HEK293T (cell line): Measurements from ENCODE around the gene CADPS.

ENCODE experiments used
- CTCF ChIA-PET: fragments of 350-600 bp; formaldehyde crosslinking; extraction: SDS; loops from one replicate; lab custom pipeline; 2021; ENCODE audit warnings: antibody characterized with exemption, inconsistent platforms; lab: Yijun Ruan, JAX
- POLR2A ChIA-PET: fragments of 350-600 bp; formaldehyde crosslinking; extraction: SDS; loops from one replicate; lab custom pipeline; 2020; ENCODE audit warnings: antibody characterized with exemption, inconsistent platforms; lab: Yijun Ruan, JAX
- DNase-seq: peaks from one replicate; pipeline ENCODE4 v3.0.0; 2012; ENCODE audit warnings: mixed read lengths; ENCODE audit errors: extremely low spot score
- ARNT ChIP-seq: fragments of 450-650 bp; IDR thresholded peaks from 2 replicates; pipeline ENCODE4 v1.6.1; 2017; ENCODE audit warnings: mild to moderate bottlenecking
- BHLHE40 ChIP-seq: fragments of 450-650 bp; IDR thresholded peaks from 2 replicates; pipeline ENCODE4 v1.6.1; 2016; ENCODE audit warnings: mild to moderate bottlenecking, moderate library complexity, borderline replicate concordance
- CTBP1 ChIP-seq: fragments of 450-650 bp; IDR thresholded peaks from 2 replicates; pipeline ENCODE4 v1.6.1; 2016; ENCODE audit warnings: borderline replicate concordance
- ELF4 ChIP-seq: fragments of 450-650 bp; IDR thresholded peaks from 2 replicates; pipeline ENCODE4 v1.6.1; 2017; ENCODE audit warnings: antibody characterized with exemption
- FOXA1 ChIP-seq: fragments of 450-650 bp; IDR thresholded peaks from 2 replicates; pipeline ENCODE4 v1.6.1; 2016; ENCODE audit warnings: mild to moderate bottlenecking
- FOXK2 ChIP-seq: fragments of 450-650 bp; IDR thresholded peaks from 2 replicates; pipeline ENCODE4 v1.6.1; 2016; ENCODE audit warnings: mild to moderate bottlenecking
- FOXM1 ChIP-seq: fragments of 450-650 bp; IDR thresholded peaks from 2 replicates; pipeline ENCODE4 v1.6.1; 2017; ENCODE audit warnings: mild to moderate bottlenecking, borderline replicate concordance
- HDGF ChIP-seq: fragments of 450-650 bp; IDR thresholded peaks from 2 replicates; pipeline ENCODE4 v1.6.1; 2017; ENCODE audit warnings: antibody characterized with exemption, borderline replicate concordance
- L3MBTL2 ChIP-seq: fragments of 450-650 bp; conservative IDR thresholded peaks from 2 replicates; pipeline ENCODE4 v1.6.1; 2016; ENCODE audit warnings: mild to moderate bottlenecking
- LEF1 ChIP-seq: fragments of 450-650 bp; IDR thresholded peaks from 2 replicates; pipeline ENCODE4 v1.6.1; 2017; ENCODE audit warnings: mild to moderate bottlenecking, borderline replicate concordance
- NFRKB ChIP-seq: fragments of 450-650 bp; IDR thresholded peaks from 2 replicates; pipeline ENCODE4 v1.6.1; 2016; ENCODE audit warnings: mild to moderate bottlenecking, moderate library complexity
- SP1 ChIP-seq: fragments of 450-650 bp; IDR thresholded peaks from 2 replicates; pipeline ENCODE4 v1.6.1; 2017
- SUZ12 ChIP-seq: fragments of 450-650 bp; IDR thresholded peaks from 2 replicates; pipeline ENCODE4 v1.6.1; 2016; ENCODE audit warnings: mild to moderate bottlenecking
- TARDBP ChIP-seq: fragments of 450-650 bp; IDR thresholded peaks from 2 replicates; pipeline ENCODE4 v1.6.1; 2016
- ZNF384 ChIP-seq: fragments of 450-650 bp; IDR thresholded peaks from 2 replicates; pipeline ENCODE4 v1.6.1; 2016
- TF ChIP-seq, protein P1 (sequence below): fragments of 450-650 bp; IDR thresholded peaks from 2 replicates; pipeline ENCODE4 v1.6.1; 2016

CADPS gene

DNA sequence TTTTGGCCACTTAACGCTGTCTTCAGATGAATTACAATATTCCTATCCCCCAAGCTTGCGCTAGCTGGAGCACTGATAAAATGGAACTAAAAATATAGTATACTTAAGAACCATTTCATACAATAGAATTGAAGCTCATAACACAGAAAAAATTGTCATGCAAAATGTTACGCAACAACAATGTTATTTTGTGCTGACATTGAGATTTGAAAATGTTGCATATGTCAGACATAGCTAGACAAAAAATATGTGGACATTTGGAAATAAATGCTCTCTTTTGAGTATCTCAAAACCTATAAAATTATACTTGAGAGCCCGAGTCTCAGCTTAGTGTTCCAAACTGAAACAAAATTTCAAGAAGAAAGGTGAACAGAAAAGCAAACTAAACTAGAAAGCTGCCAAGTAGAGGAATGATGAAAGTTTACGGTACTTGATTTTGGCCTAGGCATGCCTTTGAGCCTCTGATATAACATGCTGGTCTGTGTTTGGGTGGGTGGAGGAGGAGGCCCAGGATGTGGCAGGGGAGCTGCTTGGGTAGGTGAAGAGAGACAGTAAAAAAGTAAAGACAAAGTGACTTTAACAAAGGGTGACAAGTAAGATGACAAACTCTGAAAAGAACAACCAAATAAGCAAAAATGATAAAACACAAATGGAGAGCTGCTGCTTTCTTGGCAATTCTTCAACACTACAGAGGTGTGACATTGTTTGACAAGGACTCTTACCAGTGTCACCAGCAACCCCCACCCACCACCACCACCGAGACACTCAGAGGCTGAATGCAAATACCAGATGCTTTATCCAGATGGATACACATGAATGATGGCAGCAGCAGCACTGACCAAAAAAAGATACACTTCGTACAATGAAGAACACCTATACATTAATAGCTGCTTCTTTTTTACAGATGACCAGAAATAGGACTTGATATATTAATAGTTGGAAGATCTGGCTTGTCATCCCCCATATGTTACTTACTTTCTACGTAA lies 372.6 kb downstream of the CADPS start:
- DNase-seq: no peak
- TF ChIP-seq ARNT: no peak
- TF ChIP-seq ELF4: no peak
- ChIA-PET CTCF (no interaction called here), POLR2A (interaction anchor here (0.6 kb wide), 1 partner anchor 931 kb away, joined by 3 read pairs; no protein-coding TSS in a partner anchor)

GRCh38 chr3:62501289-62501668 lies 373.9 kb downstream of the CADPS start:
- ChIA-PET CTCF (no interaction called here), POLR2A (no interaction called here)
- TF ChIP-seq CTBP1 (no peak), ZNF384 (no peak), L3MBTL2 (no peak), ARNT (no peak), TARDBP (no peak), BHLHE40 (no peak), FOXA1 (no peak), HDGF (no peak), FOXM1 (no peak), FOXK2 (no peak)
- TF ChIP-seq, protein P1, sequence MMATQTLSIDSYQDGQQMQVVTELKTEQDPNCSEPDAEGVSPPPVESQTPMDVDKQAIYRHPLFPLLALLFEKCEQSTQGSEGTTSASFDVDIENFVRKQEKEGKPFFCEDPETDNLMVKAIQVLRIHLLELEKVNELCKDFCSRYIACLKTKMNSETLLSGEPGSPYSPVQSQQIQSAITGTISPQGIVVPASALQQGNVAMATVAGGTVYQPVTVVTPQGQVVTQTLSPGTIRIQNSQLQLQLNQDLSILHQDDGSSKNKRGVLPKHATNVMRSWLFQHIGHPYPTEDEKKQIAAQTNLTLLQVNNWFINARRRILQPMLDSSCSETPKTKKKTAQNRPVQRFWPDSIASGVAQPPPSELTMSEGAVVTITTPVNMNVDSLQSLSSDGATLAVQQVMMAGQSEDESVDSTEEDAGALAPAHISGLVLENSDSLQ: no peak
- no peak for DNase-seq

GRCh38 chr3:62500556-62501288 lies 374.5 kb downstream of the CADPS start:
- DNase-seq: no peak
- ChIA-PET POLR2A (no interaction called here), CTCF (no interaction called here)
- TF ChIP-seq NFRKB (no peak), ZNF384 (no peak), FOXM1 (no peak), FOXA1 (no peak), CTBP1 (no peak), LEF1 (no peak), SP1 (no peak), FOXK2 (no peak), TARDBP (no peak), SUZ12 (no peak)
- TF ChIP-seq, protein P1: no peak

GRCh38 chr3:62497156-62497555 lies 378.1 kb downstream of the CADPS start:
- TF ChIP-seq ARNT: no peak
- TF ChIP-seq, protein P1: no peak
- TF ChIP-seq BHLHE40: no peak
- no peak for TF ChIP-seq L3MBTL2
- TF ChIP-seq FOXK2: no peak
- TF ChIP-seq LEF1: no peak
- no peak for TF ChIP-seq FOXM1
- TF ChIP-seq FOXA1: no peak
- TF ChIP-seq ELF4: no peak
- TF ChIP-seq ZNF384: no peak
- ChIA-PET POLR2A (no interaction called here), CTCF (no interaction called here)
- DNase-seq: no peak

DNA sequence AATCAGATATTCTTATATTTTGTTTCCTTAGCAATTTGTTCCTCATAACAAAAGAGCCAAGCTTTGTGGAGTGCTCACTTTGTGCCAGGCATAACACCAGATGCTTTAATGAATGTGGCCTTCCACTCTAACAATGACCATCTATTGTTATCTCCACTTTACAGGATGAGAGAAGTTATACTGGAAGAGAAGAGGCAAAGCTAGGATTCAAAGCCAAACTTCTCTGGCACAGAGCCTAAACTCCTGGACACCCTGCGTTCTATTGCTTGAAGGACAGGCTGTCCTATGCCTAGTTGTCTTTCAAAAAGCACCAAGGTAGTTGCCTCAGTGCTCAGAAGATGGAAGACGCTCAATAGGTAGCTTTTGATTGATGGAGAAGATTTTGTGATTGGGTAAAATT lies 378.7 kb downstream of the CADPS start:
- ChIA-PET CTCF (no interaction called here), POLR2A (no interaction called here)
- no peak for DNase-seq
- no peak for TF ChIP-seq ZNF384
- TF ChIP-seq FOXK2: no peak
- no peak for TF ChIP-seq TARDBP
- TF ChIP-seq NFRKB: no peak
- no peak for TF ChIP-seq FOXA1
- TF ChIP-seq SP1: no peak
- TF ChIP-seq L3MBTL2: no peak
- TF ChIP-seq CTBP1: no peak
- TF ChIP-seq ARNT: no peak
- TF ChIP-seq LEF1: no peak
- TF ChIP-seq, protein P1: no peak
- TF ChIP-seq ELF4: no peak
- no peak for TF ChIP-seq SUZ12
- TF ChIP-seq FOXM1: no peak
- no peak for TF ChIP-seq HDGF
- no peak for TF ChIP-seq BHLHE40
